NCI-H510A (cell line): ENCODE results near the gene TGFA.

ENCODE experiments used
- DNase-seq: peaks from one replicate; lab custom pipeline; 2025; lab: John Stamatoyannopoulos, UW

TGFA gene

DNA sequence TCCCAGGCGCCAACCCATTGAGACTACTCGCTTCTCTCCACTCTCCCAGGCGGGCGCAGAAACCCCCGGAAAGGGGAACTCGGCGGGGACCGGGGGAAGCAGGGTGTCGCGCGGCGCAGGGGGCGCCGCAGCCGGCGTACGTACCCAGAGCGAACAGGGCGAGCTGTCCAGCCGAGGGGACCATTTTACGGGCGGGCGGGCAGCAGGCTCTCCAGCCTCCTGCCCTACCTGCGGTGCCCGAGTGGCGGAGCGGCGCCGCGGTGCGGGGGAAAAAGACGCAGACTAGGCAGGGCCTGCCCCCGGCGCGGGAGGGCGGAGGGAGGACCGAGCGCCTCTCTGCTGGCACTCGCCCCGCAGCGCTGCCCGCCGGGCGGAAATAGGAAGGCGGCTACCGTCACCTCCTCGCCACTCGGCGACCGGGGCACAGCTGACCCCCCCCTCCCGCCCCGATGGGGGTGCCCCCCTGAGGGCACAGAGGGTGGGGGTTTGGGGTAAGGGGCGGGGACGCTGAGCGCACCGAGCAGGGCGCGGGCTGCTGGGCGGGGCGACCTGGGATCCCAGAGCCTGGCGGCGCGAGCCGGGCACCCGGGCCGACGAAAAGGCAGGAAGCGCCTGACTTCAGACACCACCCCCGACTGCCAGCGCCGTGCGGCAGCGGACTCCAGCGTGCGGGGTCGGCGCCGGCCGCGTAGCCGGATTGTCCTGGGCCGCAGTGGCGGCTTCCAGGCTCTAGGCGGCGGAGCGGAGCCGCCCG is at the start of gene TGFA:
TSS of gene TGFA (minus strand) at position 243 of the 754 bp plus-strand sequence. CDS start at position 184, 59 bp downstream.
- DNase-seq: peak; percentile 90

DNA sequence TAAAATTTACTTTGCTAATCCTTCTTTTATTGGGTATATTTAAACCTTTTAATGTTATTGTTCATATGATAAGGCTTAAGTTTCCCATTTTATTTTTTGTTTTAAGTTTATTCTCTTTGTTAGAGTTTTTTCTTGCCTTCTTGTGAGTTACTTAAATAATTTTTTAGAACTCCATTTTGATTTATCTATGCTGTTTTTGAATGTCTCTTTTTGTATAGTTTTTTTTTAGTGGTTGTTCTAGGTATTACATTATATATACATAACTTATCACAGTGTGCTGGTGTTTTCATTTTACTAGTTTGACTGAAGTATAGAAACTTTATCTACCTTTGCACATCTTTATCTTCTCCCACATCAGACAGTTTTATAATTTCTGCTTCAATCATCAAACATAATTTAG is 49.4 kb upstream of the TGFA start:
- DNase-seq: no peak

DNA sequence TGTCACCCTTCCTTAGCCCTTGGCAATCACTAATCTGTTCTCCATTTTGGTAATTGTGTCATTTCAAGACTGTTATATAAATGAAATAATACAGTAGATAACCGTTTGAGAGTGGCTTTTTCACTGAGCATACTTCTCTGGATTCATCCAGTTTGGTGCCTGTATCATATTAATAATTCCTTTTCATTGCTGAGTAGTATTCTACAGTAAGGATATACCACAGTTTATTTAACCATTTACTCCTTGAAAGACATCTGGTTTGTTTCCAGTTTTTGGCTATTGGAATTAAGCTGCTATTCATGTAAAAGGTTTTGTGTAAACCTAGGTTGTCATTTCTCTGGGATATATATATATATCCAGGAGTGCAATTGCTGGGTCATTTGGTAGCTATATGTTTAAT is 44.6 kb upstream of the TGFA start:
- no peak for DNase-seq

DNA sequence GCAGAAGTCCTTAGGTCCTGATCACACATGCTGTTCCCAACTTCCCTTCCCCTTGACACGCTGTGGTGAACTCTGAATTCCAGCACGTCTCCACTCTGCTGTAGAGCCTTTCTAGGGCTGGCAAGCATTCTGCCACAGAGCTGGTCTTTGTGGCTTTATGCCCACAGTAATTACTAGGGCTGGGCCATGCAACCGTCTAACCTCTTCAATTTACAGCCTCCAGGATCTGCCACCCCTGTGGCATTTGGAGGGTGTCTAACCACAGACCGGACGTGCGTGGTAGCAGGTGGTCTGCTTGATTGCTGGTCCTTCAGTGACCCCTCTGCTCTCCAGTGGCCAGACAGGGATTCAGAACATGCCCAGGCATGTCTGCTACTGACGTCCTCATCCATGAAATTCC is 43.1 kb upstream of the TGFA start:
- no peak for DNase-seq

DNA sequence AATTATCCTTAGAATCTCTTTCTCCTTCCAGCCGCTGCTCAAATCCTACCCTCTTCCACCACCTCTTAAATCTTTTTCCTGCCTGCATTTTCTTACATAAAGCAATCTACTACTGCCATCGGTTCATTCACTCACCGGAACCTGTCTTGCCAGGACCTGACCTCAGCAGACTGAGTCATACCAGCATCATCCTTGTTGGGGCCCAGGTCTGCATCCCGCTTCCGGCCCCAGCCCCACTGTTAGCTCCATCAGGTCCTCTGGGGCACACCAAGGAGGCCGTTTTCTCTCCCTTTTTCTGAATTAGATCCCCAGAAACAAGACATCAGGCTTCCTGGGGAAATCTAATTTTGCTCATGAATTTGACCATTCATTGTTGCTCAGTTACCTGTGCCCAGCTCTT is 42.7 kb upstream of the TGFA start:
- DNase-seq: no peak

DNA sequence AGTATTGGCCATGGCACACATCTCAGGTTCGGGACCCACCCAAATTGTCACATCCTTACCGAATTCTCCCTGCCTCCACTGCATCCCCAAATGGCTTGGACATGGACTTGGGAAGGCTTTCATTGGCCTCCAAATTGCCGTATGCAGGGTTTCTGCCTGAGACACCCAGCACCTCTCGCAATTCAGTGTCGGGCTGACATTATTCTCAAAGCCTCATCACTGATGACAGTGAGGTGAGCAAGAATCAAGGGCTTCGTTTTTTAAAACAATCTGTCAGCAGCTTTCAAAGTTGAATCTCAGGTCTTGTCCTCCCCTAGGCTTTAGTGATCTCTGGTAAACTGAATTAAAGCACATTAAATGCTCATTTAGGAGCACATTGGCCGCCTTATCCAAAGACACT is 29.5 kb upstream of the TGFA start:
- no peak for DNase-seq

DNA sequence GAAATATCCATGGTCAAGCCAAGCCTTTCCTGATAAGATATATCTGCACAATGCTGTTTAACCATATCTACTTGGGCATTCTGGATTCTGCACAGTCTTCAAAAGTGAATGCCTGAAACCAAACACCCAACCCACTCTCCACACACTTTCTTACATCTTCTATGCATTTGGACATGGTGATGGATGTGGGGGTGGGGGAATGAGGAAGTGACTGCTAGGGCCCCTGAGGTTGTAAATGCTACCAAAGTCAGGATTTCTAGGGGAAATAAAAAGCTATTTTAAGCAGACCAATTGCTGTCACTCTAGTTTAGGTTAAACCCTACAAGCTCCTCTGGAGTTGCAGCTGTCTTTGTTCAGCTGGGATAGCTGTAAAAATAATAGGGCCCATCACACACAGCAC is 26.7 kb upstream of the TGFA start:
- DNase-seq: no peak

DNA sequence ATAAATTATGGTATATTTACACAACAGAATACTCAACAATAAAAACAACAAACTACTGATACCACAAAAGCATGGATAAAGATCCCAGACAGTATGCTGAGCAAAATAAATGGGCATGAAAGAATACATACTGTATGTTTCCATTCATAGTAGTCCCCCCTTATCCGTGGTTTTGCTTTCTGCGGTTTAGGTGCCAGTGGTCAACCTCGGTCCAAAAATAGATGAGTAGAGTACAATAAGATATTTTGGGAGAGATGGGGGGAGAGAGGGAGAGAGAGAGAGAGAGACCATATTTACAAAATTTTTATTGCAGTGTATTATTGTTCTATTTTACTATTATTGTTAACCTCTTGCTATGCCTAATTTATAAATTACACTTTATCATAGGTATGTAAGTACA is 21.0 kb upstream of the TGFA start:
- DNase-seq: no peak

DNA sequence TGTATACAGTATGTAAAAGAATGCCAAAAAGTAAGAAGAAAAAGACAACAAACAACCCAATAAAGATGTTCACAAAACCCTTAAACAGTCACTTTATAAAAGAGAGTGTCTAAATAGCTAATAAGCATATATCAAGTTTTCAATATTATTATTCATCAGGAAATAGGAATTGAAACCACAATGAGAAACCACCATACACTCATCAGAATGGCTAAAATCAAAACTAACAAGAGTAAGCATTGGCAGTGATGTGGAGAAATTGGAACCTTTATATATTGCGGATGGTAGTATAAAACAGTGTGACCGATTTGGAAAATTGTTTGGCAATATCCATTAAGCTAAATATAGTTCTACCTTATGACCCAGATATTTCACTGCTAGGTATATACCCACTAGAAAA is 20.5 kb upstream of the TGFA start:
- no peak for DNase-seq

DNA sequence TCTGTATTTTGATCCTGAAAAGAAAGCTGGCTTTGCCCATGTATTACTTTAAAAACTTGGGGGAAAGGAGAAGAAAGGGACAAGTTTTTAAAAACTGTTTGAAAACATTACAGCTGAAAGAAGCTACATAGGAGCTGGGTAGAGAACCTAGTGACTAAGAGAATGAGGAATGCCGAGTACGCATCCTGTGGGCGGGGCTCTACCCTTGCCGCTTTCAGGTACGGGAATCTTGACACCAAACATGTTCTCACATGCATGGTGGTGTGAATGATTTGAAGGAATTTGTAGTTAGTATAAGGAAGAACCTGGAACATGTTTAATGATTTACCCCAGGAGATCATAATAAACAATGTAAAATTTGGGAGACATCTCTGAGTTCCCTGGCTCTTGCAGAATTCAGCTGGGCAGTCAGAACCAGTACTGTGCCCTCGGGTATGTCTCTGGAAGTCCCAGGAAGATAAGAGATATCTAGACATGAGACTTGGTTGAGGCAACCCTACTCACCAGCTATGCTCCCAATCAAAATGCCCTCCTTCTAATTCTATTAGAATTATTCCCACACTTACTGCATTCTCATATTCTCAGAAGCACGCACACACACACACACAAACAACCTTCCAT is 16.5 kb upstream of the TGFA start:
- no peak for DNase-seq

DNA sequence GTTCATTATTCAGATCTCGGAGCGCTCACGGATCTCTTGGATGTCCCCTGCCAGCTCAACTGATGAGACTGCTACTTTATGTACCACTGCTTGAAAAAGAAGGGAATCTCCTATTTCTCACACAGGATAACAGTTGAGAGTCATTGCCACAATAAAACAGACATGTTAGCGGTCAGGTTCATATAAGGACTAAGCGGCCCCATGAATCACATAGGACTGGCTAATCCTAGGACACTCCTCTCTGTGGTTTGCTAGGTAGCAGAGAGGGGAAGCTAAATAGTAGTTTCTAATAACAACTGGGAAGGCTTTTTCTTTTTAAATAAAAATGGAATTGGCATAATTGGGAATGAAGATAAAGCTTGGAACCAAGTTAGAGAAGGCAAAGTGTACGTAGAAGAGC is 15.9 kb upstream of the TGFA start:
- no peak for DNase-seq

DNA sequence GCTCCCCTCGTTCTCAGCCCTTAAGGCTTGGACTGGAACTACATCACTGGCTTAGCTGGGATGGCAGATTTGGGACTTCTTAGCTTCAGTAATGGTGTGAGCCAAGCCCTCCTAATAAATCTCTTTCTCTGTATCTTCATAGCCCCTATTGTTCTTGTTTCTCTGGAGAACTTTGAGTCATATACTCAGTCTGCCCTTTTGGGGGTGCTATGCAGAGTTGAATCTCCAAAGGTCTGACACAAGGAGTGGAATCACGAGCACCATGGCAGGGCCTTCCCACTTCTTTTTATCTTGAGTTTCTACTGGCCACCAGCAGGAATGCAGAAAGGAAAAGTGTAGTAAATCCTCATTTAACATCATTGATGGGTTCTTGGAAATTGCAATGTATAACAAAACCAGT is 13.3 kb upstream of the TGFA start:
- DNase-seq: no peak

DNA sequence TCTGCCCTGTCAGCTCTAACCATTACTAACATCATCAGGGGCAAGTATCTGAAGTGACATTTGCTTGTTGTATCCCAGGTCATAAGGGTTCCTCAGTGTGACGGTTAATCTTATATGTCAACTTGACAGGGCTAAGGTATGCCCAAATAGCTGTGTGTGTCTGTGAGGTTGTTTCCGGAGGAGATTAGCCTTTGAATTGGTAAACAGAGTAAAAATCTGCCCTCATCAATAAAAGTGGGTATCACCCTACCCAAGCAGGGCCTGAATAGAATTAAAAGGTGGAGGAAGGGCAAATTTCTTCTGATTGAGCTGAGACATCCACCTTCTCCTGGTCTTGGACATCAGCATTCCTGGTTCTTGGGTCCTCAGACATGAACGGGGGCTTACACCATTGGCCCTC is 12.8 kb upstream of the TGFA start:
- no peak for DNase-seq

DNA sequence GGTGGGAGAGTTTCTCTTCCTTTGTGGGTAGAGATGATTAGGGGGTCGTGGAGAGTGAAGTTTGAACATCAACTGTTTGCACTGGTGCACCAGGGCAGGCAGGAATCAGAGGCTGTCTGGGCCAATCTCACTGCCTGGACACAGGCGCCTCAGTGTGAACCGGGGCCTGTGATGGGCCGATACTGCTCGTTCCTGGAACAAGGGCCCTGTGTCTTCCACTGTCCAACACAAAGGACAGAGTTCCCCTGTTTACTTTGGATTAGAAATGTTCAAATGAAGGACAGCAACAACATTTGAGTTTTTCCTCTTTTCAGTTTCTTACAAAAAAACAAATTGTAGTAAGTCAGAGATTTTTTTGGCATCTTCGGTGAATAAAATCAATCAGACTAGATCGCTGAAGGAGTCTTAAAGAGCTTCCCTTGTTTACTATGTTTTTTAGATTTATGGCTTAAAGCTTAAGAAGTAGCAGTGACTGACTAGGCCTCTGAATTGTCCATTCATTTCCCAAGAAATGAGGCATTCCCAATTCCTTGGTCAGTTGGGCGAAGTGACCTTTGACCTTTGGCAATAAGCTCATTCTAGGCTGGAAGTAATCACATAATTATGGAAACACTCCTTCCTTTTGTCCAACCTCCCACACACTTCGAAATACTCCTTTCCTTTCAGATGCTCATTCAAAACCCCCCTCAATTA is 11.6 kb upstream of the TGFA start:
- no peak for DNase-seq

DNA sequence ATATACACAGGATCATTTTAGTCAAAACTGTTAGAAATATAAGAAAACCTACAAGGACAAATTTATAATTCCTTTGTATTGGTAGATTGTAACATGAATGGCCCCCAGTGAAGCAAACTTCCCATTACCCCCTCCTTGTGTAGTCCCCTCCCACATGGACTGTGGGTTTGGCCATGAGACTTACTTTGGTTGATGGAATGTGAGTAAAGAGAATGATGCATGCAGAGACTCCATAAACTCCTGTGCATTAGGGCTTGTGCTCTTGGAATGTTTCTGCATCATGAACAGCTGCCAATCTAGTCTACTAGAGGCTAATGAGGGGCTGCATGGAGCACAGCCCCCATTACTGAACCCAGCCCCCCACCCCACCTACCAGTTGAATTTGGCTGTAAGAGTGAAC is 8.3 kb upstream of the TGFA start:
- DNase-seq: no peak

DNA sequence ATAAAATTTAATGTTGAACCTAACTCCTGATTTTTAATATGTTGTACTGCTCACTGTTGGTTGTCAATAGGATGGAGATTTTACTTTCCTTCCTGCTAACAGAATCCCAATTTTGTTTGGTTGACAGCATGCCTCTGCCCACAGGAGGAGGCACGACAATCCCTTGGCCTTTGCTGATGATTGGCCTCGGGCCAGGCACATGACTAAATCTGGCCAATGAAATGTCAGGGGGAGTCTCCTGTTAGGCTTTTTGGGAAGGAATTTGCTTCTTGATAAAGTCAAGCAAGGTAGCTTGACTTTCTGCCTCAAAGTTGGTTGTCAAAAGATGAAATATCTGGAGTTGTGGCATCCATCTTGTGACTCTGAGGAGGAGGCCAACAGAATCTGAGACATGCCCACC is 6.8 kb upstream of the TGFA start:
- DNase-seq: no peak

DNA sequence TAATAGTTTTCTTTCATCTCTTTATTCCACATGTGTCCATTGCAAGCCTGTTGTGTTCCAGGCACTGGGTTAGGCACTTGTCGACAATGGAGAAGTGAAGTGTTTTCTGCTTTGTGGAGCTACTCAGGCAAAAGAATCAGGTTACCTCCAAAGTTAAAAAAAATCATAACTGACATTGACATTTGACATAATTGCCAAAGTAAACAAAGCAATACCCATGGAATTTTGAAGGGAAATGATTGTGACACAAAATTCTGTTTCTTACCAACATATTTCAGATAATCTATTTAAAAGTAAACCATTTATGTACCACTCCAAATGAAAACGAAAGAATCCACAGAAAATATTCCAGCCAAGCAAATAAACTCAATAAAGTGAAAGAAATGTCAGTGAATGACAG is 6.4 kb upstream of the TGFA start:
- no peak for DNase-seq

DNA sequence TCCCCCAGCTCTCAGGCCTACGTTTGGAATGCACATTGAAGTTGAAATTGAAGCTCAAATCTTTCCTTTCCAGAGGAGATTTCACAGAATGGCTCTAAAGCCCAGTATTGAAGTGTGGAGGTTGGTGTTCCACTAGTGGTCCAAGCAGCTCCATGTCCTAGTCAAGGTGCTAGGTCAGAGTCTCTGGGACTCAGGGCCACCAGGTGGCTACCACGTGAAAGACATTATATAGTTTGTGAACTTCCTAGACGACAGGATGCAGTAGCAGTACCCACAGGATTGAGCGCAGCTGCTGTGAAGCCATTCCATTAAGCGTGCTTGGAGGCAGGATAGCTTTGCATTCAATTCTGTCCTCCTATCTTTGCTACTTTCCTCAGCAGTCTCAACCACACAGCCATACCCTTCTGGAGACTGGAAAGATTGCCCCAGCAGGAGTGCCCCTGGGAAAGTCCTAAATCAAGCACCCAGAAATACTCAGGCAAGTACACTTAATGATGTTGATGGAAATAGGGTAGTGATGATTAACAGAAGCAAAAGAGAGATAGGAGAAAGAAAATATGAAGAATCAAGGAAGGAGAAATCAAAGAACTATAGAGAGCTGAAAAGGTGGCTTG is 4.7 kb upstream of the TGFA start:
- DNase-seq: no peak

DNA sequence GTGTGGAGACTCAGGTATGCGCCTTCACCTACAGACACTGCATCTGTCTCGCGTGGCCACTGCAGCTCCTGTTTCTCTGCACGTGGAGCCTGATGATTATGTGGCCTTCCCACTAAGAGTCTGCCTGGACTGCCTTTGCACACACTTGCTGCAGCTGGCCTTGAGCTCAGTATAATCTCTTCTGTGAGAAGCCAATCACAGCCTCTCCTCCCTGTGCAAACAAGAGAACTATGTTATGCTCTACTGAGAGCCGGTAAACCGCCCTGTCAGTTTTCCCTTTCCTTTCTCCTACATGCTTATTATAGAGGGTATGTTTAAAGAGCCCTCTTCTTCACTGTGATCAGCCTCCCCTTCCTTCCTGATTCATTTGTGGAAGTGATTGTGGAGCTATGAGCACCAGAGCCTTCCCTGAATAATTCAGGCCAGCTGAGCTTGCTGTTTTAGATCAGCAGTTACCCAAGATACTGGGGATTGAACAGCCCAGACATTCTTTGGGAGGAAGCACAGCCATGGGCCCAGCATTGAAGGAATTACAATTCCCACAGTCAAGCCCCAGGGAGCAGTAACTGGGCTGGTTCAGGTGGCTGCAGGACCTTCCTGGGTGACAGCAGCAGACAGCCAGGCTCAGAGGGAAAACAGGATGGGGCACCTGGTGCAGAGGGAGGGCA is 3.7 kb upstream of the TGFA start:
- peak; percentile 69 for DNase-seq

DNA sequence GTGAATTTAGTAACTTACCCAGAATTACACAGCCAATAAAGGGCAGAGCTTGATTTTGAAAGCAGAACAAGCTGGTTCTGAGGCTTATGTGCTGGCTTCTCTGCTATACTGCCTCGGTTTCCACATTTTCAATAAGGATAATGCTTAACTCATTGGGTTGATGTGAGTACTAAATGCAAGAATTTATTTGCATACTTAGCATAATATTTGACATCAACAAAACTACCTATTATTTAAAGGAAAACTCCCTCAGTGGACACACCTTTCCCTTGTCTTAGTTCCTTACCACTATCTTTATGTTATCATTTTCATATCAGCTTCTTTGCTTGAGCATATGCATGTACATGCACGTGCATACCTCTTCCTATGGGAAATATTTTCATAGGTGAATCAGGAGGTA is 3.0 kb upstream of the TGFA start:
- DNase-seq: no peak

DNA sequence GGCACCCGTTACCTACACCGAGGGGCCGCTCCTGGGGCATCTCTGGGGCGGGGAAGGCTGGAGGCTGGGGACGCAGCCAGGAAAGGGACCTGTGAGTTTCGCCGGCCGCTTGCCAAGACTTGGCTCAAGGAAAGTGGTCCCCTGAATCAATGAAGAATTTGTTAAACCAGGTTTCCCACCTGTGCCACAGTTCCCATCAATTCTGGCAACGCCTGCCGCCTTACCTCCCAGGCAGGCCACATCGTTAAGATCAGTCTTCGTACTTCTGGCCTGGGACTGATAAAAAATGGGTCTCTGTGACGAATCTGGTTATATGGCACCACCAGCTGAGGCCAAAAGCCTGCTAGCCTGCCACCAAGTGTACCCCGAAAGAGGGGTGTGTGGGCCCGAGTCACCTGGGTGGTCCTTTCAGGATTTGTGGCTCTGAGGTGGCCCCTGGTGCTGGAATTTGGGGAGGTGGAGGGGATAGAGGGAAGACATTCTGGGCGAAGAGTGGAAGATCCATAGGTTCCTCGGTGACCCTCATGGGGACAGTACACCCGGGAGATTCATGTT is 789 bp upstream of the TGFA start:
- DNase-seq: no peak

DNA sequence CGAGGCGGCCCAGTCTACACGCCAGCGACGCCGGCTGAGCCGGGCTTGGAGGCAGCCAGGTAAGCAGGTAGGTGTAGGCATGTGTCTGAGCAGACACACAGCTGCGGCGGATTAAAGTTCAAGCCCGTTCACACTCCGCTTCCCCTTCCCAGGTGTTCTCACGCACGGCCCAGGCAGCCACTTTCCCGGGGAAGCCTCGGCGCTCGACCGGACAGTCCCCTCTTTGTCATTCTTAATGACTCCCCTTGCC is 367 bp downstream of the TGFA start:
- DNase-seq: peak; percentile 54
